Thyroid gland (tissue), 4 donors: Measurements from ENCODE around the gene SAFB2. TPM values are rescaled to one million over a fixed set of nuclear protein-coding genes. Genes with fewer than 3 reads are reported as not detected.

ENCODE experiments used
- DNase-seq, 2 donors: peaks; one replicate each; pipeline ENCODE4 v3.0.0-alpha.2; 2019
- H3K27ac ChIP-seq, 3 donors: fragments of 200-600 bp; sonication (generic); 1 replicate in 2 of 3; 2 replicates in 1 of 3; pipeline ENCODE4 v1.5.1; 2016 to 2019; ENCODE audit warnings: mild to moderate bottlenecking in 1 of 3, moderate library complexity in 1 of 3
- H3K27me3 ChIP-seq: fragments of 200-600 bp; sonication (generic); one replicate; pipeline ENCODE4 v1.5.1; 2019
- H3K36me3 ChIP-seq, 2 donors: fragments of 200-600 bp; sonication (generic); one replicate each; pipeline ENCODE4 v1.5.1; 2016 to 2019
- H3K4me1 ChIP-seq, 2 donors: fragments of 200-600 bp; sonication (generic); one replicate each; pipeline ENCODE4 v1.5.1; 2017 to 2019
- H3K4me3 ChIP-seq, 3 donors: fragments of 200-600 bp; sonication (generic); replicated peaks in 1 of 3; 1 replicate in 2 of 3; 2 replicates in 1 of 3; pipeline ENCODE4 v1.5.1; 2016; ENCODE audit warnings: mild to moderate bottlenecking in 1 of 3
- H3K9me3 ChIP-seq: fragments of 200-600 bp; sonication (generic); one replicate; pipeline ENCODE4 v1.5.1; 2017
- CTCF ChIP-seq, 6 experiments: fragments of 200-600 bp in 3 of 6; fragments of 450-650 bp in 3 of 6; sonication (generic) in 3 of 6; IDR thresholded peaks; one replicate each; pipeline ENCODE4 v1.5.1; 2016 to 2019; ENCODE audit warnings: antibody characterized with exemption in 6 of 6, mild to moderate bottlenecking in 2 of 6, inconsistent platforms in 1 of 6, moderate library complexity in 1 of 6
- POLR2A ChIP-seq, 2 donors: fragments of 450-650 bp; IDR thresholded peaks; one replicate each; pipeline ENCODE4 v1.6.1; 2017; ENCODE audit warnings: antibody characterized with exemption in 2 of 2, mild to moderate bottlenecking in 2 of 2, moderate library complexity in 1 of 2
- WGBS, 2 donors: methylation state at CpG; one replicate each; pipeline ENCODE4 v1.1.5; 2017; 5-methylcytosine and 5-hydroxymethylcytosine counted together
- intact Hi-C: fragments of 100-400 bp; cut with DNase I; formaldehyde crosslinking; loops from one replicate; pipeline ENCODE4 v1.15.1; 2023
- total RNA-seq, 4 donors: library from RNA; depleted of rRNA; stranded (reverse); fragments of >200 nt; gene quantifications; one replicate each; pipeline ENCODE4 v1.2.3, GENCODE V29; 2016

Gene SAFB2
- total RNA-seq, 4 donors from 2014 or later, result 52.2 to 74.5 (median 65.3) TPM

GRCh38 chr19:5646703-5647102 is 24.1 kb upstream of the SAFB2 start:
- Histone ChIP-seq H3K27me3 (no peaks in the 10 kb centered on the region), H3K9me3 (no peaks in the 10 kb centered on the region), H3K36me3 (peaks cover 54 to 78% of the 10 kb centered on the region in 2 donors), H3K27ac (no peak overlapping the region), H3K4me1 (peaks cover 0 to under 1% of the 10 kb centered on the region in 2 donors), H3K4me3 (no peak overlapping the region)
- DNase-seq, result no peak
- WGBS, 2 donors, result 95 to 98% methylated on average over 4 of the region's 4 CpGs
- intact Hi-C loops, result no loop called here
- TF ChIP-seq CTCF (IDR thresholded peaks at IDR 0.05), result no peak
- TF ChIP-seq POLR2A (IDR thresholded peaks at IDR 0.05), result no peak

- intact Hi-C loops, result no loop called here
- 90 to 96% methylated on average over 5 of the region's 5 CpGs for WGBS, 2 donors
- Histone ChIP-seq H3K27ac (no peak overlapping the region), H3K4me1 (peaks cover 0 to 12% of the 10 kb centered on the region in 2 donors), H3K4me3 (no peak overlapping the region), H3K27me3 (no peaks in the 10 kb centered on the region), H3K9me3 (no peaks in the 10 kb centered on the region), H3K36me3 (peaks cover 41 to 66% of the 10 kb centered on the region in 2 donors)
- no peak for TF ChIP-seq CTCF (IDR thresholded peaks at IDR 0.05)
- DNase-seq, result no peak
Observed at GRCh38 chr19:5645409-5645808, 22.8 kb upstream of the SAFB2 start.

DNA sequence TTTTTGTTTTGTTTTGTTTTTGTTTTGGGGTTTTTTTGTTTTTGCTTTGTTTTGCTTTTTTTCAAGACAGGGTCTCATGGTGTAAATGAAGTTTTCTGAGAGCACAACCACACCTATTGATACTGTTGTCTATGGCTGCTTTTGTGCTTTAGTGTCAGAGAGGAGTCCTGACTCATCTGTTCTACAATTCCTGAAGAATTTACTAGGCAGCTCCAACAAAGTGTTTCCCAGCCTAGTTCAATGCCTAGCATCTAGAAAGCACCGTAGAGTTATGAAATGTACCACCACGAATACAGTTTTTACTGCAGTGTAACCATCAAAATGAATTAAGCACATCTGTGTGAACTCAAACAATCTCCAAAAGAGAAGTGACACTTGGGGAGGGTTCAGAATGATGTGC is 21.5 kb upstream of the SAFB2 start:
- Histone ChIP-seq H3K9me3 (no peaks in the 10 kb centered on the region), H3K36me3 (peaks cover 32 to 57% of the 10 kb centered on the region in 2 donors), H3K27me3 (no peaks in the 10 kb centered on the region), H3K4me3 (no peak overlapping the region), H3K27ac (no peak overlapping the region), H3K4me1 (peaks cover 0 to 12% of the 10 kb centered on the region in 2 donors)
- WGBS, 2 donors, result 93 to 95% methylated on average over 2 of the region's 2 CpGs
- DNase-seq, result no peak
- TF ChIP-seq POLR2A (IDR thresholded peaks at IDR 0.05) (no peak), CTCF (IDR thresholded peaks at IDR 0.05) (no peak)
- intact Hi-C loops, result no loop called here

DNA sequence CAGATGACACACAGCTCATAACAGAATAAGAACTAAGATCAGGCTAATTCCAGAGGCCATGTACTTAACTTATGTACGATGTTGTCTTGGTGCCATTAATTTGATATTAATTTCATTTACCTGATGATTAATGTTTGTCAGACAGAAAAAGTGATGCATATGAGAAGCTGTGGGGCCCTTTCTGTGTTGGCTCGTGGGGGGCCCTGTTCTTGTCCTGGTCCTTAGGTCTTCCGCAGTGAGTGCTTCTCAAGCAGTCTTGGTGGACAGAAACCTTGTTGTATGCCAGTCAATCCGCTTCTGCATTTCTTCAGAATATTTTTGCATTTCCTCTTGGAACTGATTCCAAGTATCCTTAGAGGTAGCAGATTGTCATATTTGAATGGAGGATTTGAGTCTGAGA is 20.5 kb upstream of the SAFB2 start:
- H3K9me3 ChIP-seq, result no peaks in the 10 kb centered on the region
- DNase-seq, result no peak
- intact Hi-C loops, result no loop called here
- H3K4me3 ChIP-seq, result no peak overlapping the region
- WGBS, 2 donors, result 91 to 95% methylated on average over 4 of the region's 4 CpGs
- no peak for TF ChIP-seq CTCF (IDR thresholded peaks at IDR 0.05)
- no peak for TF ChIP-seq POLR2A (IDR thresholded peaks at IDR 0.05)
- H3K4me1 ChIP-seq, result peaks cover 2 to 12% of the 10 kb centered on the region in 2 donors
- H3K27me3 ChIP-seq, result no peaks in the 10 kb centered on the region
- H3K27ac ChIP-seq, result no peak overlapping the region
- peaks cover 26 to 52% of the 10 kb centered on the region in 2 donors for H3K36me3 ChIP-seq

DNA sequence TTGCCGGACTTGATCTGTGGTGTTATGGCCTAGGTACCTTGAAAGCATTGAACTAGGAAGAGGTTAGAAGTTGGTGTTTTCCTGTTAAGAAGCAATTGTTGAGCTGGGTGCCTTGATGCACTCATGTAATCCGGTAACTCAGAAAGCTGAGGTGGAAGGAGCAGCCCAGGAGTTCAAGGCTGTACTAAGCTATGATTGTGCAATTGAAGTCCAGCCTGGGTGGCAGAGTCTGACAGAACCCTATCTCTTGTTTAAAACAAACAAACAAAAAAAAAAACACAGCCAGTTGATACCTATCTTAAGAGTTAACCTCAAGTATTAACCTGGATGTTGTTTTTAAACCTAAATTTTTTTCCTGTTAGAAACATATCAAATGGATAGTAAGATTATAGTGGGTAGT is 19.6 kb upstream of the SAFB2 start:
- Histone ChIP-seq H3K4me1 (peaks cover 5 to 12% of the 10 kb centered on the region in 2 donors), H3K4me3 (no peak overlapping the region), H3K27me3 (no peaks in the 10 kb centered on the region), H3K27ac (no peak overlapping the region), H3K36me3 (peaks cover 18 to 43% of the 10 kb centered on the region in 2 donors), H3K9me3 (no peaks in the 10 kb centered on the region)
- no peak for DNase-seq
- intact Hi-C loops, result no loop called here
- WGBS, 2 donors, result 95 to 98% methylated on average over 2 of the region's 2 CpGs
- TF ChIP-seq POLR2A (IDR thresholded peaks at IDR 0.05), result no peak
- no peak for TF ChIP-seq CTCF (IDR thresholded peaks at IDR 0.05)
